ENCODE results near the gene XRCC6.

- TF ChIP-seq TAF1 (IDR thresholded peaks at IDR 0.05; ENCODE audit: borderline replicate concordance, insufficient read depth, low read length) (no peak), SIN3A (IDR thresholded peaks at IDR 0.05; ENCODE audit: borderline replicate concordance, insufficient read depth, low read length) (no peak), POLR2AphosphoS5 (IDR thresholded peaks at IDR 0.05; ENCODE audit: low read depth, low read length) (no peak)
These were observed 17.2 kb upstream of the XRCC6 start for GRCh38 chr22:41603873-41604332.

All from PFSK-1 (cell line).